Fibroblast of the aortic adventitia (primary cell): ENCODE data around the gene ZNF609. TPM values are rescaled to one million over a fixed set of nuclear protein-coding genes. Genes with fewer than 3 reads are reported as not detected.

Experiments
- DNase-seq: peaks from one replicate; pipeline ENCODE4 v3.0.0-alpha.2; 2010; ENCODE audit warnings: low read depth
- H3K4me3 ChIP-seq: 2 replicates; pipeline ENCODE4 v1.5.1; 2011; ENCODE audit warnings: low read depth, mild to moderate bottlenecking, control low read depth, low read length, moderate library complexity
- CTCF ChIP-seq: IDR thresholded peaks from 2 replicates; pipeline ENCODE4 v1.5.1; 2011; ENCODE audit warnings: mild to moderate bottlenecking, low read length, control low read depth, inconsistent platforms; ENCODE audit not compliant: insufficient read depth
- total RNA-seq: library from RNA; depleted of rRNA; stranded (reverse); fragments of >200 nt; gene quantifications from 2 replicates; pipeline ENCODE4 v1.2.3, GENCODE V29; 2012; ENCODE audit warnings: low replicate concordance

The ZNF609 gene
- total RNA-seq, 1 donor = 19.3 TPM

DNA sequence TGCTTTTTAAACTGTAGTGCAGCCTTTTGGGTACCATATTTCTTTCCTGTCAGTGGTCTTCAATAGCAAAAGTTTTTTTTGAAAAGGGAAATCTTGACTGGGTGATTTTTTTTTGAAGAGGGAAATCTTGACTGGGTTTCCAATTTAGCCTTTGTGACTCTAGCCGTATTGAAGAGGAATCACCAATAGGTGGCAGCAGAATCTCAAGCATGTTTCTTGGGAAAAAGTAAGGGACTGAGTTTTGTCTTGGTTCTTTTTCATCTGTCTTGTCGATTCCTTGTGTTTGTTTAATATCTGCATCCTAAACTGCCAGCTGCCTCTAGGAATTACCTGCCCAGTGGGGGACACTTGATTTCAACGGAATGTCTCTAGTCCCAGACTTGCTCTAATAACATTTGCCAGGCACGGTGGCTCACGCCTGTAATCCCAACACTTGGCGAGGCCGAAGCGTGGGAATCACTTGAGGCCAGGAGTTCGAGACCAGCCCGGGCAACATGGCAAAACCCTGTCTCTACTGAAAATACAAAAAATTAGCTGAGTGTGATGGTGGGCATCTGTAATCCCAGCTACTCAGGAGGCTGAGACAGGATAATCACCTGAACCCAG is 225.9 kb downstream of the ZNF609 start:
- peak; percentile 81 for DNase-seq
- TF ChIP-seq CTCF = peak; percentile 77

DNA sequence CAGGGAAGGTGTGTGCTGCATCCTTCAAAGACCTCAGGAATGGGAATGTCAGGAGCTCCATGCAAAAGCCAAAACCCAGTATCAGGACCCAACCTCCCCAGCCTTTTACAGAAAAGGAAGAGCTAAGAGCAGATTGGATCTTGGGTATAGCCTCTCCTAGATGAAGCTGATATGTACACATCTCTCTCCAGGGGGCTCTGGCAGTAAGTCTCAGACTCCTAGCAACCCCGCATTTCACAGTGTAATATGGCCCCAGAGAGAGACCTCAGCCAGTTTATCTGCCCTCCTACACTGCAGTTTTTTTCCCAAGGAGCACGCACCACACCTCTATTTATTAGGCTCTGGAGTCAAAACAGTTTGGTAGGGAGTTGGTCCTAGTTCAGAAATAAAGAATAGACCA is 226.8 kb downstream of the ZNF609 start:
- TF ChIP-seq CTCF = no peak
- H3K4me3 ChIP-seq = no peak overlapping the region
- no peak for DNase-seq

More for the DNA sequence above, 225.9 kb downstream of the ZNF609 start:
- H3K4me3 ChIP-seq = no peak overlapping the region

DNA sequence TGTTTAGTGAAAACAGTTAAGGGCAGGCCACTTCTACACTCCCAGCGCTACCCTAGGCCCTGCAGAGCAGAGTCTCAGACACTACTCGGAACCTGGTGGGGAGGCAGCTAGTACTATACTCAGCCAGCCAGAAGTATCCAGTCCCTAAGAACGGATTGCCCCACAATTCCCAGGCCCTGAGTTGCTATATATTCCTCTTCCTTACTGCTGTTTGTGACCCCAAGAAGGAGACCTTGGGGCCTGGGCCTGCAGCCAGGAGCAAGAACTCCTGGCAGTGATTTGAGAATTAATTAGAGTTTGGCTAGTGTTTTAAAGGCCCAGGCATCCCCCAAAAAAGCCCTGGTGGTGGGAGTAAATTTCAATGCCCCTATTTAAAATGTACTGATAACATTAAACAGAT is 227.3 kb downstream of the ZNF609 start:
- DNase-seq = no peak
- no peak overlapping the region for H3K4me3 ChIP-seq
- TF ChIP-seq CTCF = no peak

DNA sequence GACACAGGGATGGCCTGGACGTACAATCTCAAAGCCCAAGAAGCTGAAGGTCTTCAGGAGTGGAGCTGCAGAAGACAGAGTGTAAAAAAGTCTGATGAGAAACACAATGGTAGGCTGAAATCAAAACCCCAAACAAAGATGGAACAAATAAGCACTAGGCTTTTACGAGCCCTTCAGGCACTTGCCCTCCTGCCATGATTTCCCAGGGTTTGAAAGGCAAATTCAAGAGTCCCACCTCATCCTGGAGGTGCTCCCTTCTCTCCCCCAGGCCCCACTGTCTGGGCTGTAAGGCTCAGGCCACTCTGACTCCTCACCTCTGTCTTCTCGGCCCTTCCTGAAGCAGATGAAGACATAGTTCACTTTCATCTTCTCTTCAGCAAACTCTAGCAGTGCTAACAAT is 228.4 kb downstream of the ZNF609 start:
- no peak for TF ChIP-seq CTCF
- no peak overlapping the region for H3K4me3 ChIP-seq
- DNase-seq = no peak

GRCh38 chr15:64690008-64690407 is 229.6 kb downstream of the ZNF609 start:
- DNase-seq = no peak
- TF ChIP-seq CTCF = no peak
- H3K4me3 ChIP-seq = no peak overlapping the region

DNA sequence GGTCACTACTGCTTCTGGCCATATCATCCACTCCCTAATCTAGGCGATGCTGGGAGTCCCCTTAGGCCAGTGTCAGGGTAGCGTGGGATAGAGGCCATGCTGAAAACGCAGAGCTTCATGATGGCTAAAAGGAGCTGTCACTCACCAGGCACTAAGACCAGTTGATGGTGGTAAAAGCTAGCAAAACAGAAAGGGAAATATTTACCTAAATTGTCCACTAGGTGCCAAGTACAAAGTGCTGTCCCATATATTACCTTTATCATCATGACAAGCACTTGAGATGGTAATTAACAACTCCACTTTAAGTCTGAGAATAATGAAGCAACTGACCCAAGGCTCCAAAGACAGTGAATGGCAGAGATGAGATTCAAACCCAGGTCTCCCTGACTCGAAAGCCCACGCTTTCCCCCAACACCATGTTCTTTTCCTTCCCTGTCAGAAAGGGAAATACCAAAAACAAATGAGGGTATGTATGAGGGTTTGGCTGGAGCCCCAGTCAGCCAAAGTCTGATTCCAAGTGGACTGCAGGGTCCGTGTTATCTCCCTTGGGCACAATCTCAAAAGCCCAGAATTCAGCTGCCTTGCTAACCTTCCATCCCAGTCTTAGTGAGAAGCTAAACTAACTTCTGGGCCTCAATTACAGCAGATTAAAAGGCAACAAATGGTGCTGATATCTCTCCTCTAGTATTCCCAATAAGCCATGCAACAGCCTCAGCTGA is 230.4 kb downstream of the ZNF609 start:
- peak; percentile 54 for DNase-seq
- H3K4me3 ChIP-seq = no peak overlapping the region
- TF ChIP-seq CTCF = peak; percentile 26
